Right lobe of liver (tissue), 6 donors: ENCODE results near the gene ITGB1BP1. TPM values are rescaled to one million over a fixed set of nuclear protein-coding genes. Genes with fewer than 3 reads are reported as not detected.

ENCODE experiments used
- ATAC-seq, 4 donors: fragments of 200-7000 bp; cut with Tn5 transposase; one replicate each; pipeline ENCODE4 v1.9.1; 2020; ENCODE audit warnings: mild to moderate bottlenecking in 4 of 4, moderate library complexity in 4 of 4
- DNase-seq, 3 donors: peaks; one replicate each; pipeline ENCODE4 v3.0.0-alpha.2; 2020
- H3K27ac ChIP-seq, 3 donors: fragments of 200-600 bp; one replicate each; pipeline ENCODE4 v1.8.0; 2022
- H3K27me3 ChIP-seq, 2 donors: fragments of 200-600 bp; one replicate each; pipeline ENCODE4 v1.8.0; 2022
- H3K36me3 ChIP-seq, 4 donors: fragments of 200-600 bp; sonication (generic) in 1 of 4; one replicate each; pipeline versions ENCODE4 v1.5.1 to v1.8.0; 2017 to 2022; ENCODE audit warnings: control low read depth in 1 of 4
- H3K4me1 ChIP-seq, 4 donors: fragments of 200-600 bp; sonication (generic) in 1 of 4; one replicate each; pipeline versions ENCODE4 v1.5.1 to v1.8.0; 2017 to 2022; ENCODE audit warnings: control low read depth in 1 of 4
- H3K4me3 ChIP-seq, 3 donors: fragments of 200-600 bp; one replicate each; pipeline ENCODE4 v1.8.0; 2022
- H3K9me3 ChIP-seq, 4 donors: fragments of 200-600 bp; sonication (generic) in 1 of 4; one replicate each; pipeline versions ENCODE4 v1.5.1 to v1.8.0; 2017 to 2022; ENCODE audit warnings: control low read depth in 1 of 4
- POLR2A ChIP-seq: fragments of 450-650 bp; IDR thresholded peaks from one replicate; pipeline ENCODE4 v1.6.1; 2017; ENCODE audit warnings: antibody characterized with exemption, mild to moderate bottlenecking
- whole genome bisulfite sequencing: methylation state at CpG from one replicate; pipeline ENCODE4 v1.1.6; 2018; ENCODE audit warnings: low coverage, low lambda C conversion rate; ENCODE audit not compliant: insufficient coverage; ENCODE audit errors: missing lambda C conversion rate; 5-methylcytosine and 5-hydroxymethylcytosine counted together
- intact Hi-C, 2 donors: fragments of 100-400 bp; cut with DNase I; formaldehyde crosslinking; loops; one replicate each; pipeline versions ENCODE4 v1.11.2 to v1.14.1; 2022
- long read RNA-seq: library from polyadenylated mRNA; unstranded; transcript quantifications from one replicate; pipeline ENCODE4 v2.0.0, GENCODE V29; 2019
- total RNA-seq, 6 experiments: library from RNA; depleted of rRNA in 2 of 6; stranded (reverse); fragments of >200 nt in 2 of 6; fragmentation: NEBNext Ultra II Directional in 3 of 6; extraction: Animal tissue kit (Norgen Biotek cat#: 25700) in 3 of 6; gene quantifications; one replicate each; pipeline versions ENCODE4 v1.1.0 to v1.2.4, GENCODE V29; 2016 to 2023
- TF ChIP-seq, protein P1 (sequence below), 4 donors: fragments of 200-600 bp in 3 of 4; fragments of 450-650 bp in 1 of 4; IDR thresholded peaks; one replicate each; pipeline versions ENCODE4 v1.5.1 to v1.8.0; 2016 to 2022; ENCODE audit warnings: antibody characterized with exemption in 4 of 4, mild to moderate bottlenecking in 2 of 4
- donor health status: DM: no; HTN: yes; CAD: no.
- donor health status: DM: no; HTN: no; CAD: no.
- donor health status: DM: no; HTN: no; CAD: no.
- donor health status: DM: no; HTN: yes; CAD: no.
- donor health status: DM: no; HTN: yes; CAD: no.

The ITGB1BP1 gene, protein sequence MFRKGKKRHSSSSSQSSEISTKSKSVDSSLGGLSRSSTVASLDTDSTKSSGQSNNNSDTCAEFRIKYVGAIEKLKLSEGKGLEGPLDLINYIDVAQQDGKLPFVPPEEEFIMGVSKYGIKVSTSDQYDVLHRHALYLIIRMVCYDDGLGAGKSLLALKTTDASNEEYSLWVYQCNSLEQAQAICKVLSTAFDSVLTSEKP
- 10 to 100 TPM in 5 of 6 experiments, 1 to 10 TPM in 1; 9.6 to 28.5 (median 20.8) TPM for total RNA-seq
- long read RNA-seq, partial matches to known transcripts, result 0 of 5 reads
- long read RNA-seq, other reads (novel, unspliced or antisense), result 2 of 5 reads

DNA sequence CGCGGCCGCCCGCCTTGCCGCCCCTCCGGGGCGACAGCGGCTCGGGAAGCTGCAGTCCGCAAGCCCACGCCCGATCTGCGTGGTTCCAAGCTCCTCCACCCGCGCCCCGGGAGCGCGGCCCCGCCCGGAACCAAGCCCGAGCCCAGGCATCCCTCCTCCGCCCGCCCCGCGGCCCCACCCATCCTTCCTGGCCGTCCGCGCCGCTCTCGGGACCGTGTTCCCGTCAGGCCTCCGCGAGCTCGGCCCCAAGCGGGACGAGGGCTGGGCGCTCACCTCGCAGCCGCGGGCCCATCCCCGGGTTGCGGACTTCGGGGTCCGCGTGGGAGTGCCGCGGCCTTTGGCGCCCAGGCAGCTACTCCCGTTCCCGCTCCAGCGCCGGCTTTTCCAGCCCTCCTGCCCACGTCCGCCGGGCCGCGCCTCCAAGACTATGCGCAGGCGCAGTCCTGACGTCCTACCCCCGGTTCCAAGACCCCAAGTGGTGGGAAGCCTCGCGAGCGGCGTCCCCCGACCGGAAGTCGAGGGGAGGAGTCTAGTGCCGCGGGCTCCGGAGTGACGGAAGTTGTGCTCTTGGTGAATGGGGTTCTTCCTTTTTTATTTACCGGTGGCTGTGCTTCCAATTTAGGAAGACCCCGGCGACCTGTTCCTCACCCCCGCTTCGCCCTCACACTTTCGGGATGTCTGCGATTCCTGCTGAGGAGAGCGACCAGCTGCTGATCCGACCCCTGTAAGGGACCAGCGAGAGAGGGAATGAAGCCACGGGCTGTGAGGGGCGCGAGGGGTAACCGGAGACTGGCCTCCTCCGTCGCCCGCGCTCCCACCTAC is at the start of gene ITGB1BP1, which contains the start of gene CPSF3:
Gene ITGB1BP1 (minus strand): TSS at position 429 of the 822 bp plus-strand sequence. CDS start 4,831 bp downstream, outside the sequence.
Gene CPSF3 (plus strand): TSS at position 555 of the 822 bp plus-strand sequence. CDS start 120 bp downstream, at position 675.
- ATAC-seq, result peak; percentile 94 to 96 (median 95)
- peak within 1 kb of the TSS; percentile 91 to 97 (median 92) for H3K4me3 ChIP-seq
- 0% methylated on average over 29 of the region's 91 CpGs for WGBS
- peaks cover 0 to 9% (median 2%) of the 10 kb centered on the region in 4 donors for H3K4me1 ChIP-seq
- DNase-seq, result peak; percentile 98
- H3K27ac ChIP-seq, result peak within 1 kb of the TSS; percentile 69 to 84 (median 73)
- no peaks in the 10 kb centered on the region for H3K9me3 ChIP-seq
- TF ChIP-seq, protein P1, sequence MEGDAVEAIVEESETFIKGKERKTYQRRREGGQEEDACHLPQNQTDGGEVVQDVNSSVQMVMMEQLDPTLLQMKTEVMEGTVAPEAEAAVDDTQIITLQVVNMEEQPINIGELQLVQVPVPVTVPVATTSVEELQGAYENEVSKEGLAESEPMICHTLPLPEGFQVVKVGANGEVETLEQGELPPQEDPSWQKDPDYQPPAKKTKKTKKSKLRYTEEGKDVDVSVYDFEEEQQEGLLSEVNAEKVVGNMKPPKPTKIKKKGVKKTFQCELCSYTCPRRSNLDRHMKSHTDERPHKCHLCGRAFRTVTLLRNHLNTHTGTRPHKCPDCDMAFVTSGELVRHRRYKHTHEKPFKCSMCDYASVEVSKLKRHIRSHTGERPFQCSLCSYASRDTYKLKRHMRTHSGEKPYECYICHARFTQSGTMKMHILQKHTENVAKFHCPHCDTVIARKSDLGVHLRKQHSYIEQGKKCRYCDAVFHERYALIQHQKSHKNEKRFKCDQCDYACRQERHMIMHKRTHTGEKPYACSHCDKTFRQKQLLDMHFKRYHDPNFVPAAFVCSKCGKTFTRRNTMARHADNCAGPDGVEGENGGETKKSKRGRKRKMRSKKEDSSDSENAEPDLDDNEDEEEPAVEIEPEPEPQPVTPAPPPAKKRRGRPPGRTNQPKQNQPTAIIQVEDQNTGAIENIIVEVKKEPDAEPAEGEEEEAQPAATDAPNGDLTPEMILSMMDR (IDR thresholded peaks at IDR 0.05), result no peak
- peak; percentile 56 for TF ChIP-seq POLR2A
- intact Hi-C loops, result no loop called here
- no peaks in the 10 kb centered on the region for H3K27me3 ChIP-seq
- no peaks in the 10 kb centered on the region for H3K36me3 ChIP-seq

DNA sequence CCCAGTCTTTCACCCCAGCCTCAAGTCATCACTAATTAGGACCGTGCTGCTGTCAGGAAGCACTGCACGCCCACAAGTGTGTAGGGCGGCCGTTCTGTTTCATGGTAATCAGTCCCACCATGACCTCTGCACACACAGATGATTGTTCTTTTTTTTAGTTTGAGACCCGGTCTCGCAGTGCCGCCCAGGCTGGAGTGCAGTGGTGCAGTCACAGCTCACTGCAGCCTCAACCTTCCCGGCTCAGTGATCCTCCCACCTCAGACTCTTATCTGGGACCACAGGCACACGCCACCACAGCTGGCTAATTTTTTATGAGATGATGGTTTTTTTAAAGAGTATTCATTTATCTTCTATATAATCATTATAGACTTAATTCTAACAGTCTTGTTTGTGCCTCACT is 49.2 kb upstream of the ITGB1BP1 start:
- Histone ChIP-seq H3K4me3 (no peak overlapping the region), H3K9me3 (no peaks in the 10 kb centered on the region), H3K4me1 (peaks cover 0 to 11% (median 6%) of the 10 kb centered on the region in 4 donors), H3K27ac (no peak overlapping the region), H3K27me3 (no peaks in the 10 kb centered on the region), H3K36me3 (peaks cover 0 to 4% (median under 1%) of the 10 kb centered on the region in 4 donors)
- 96% methylated on average over 8 of the region's 9 CpGs for WGBS
- DNase-seq, result peak in 1 of 3 donors; percentile 16
- no peak for ATAC-seq
- intact Hi-C loops, result no loop called here
- TF ChIP-seq, protein P1 (IDR thresholded peaks at IDR 0.05), result no peak
- no peak for TF ChIP-seq POLR2A

DNA sequence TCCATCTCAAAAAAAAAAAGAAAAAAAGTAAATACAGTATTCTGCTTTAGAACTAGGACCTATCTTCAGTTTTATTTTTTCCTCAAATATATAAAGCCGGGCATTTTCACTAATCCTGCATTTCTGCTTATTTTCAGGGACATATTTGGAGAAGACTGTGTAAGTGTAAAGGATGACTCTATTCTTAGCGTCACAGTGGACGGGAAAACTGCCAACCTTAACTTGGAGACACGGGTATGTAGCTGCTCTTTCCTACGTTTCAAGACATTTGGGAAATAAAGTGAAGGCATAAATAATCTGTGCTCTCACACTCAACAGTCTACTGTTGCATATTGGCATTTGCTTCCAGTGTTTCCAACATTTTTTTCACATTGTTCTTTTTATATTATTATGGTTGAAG is 47.9 kb upstream of the ITGB1BP1 start:
- WGBS, result 90% methylated on average over 5 of the region's 5 CpGs
- ATAC-seq, result no peak
- Histone ChIP-seq H3K27me3 (no peaks in the 10 kb centered on the region), H3K4me3 (no peak overlapping the region), H3K36me3 (peaks cover 0 to 4% (median under 1%) of the 10 kb centered on the region in 4 donors), H3K27ac (no peak overlapping the region), H3K4me1 (peaks cover 0 to 11% (median 6%) of the 10 kb centered on the region in 4 donors), H3K9me3 (no peaks in the 10 kb centered on the region)
- TF ChIP-seq, protein P1 (IDR thresholded peaks at IDR 0.05), result no peak
- no peak for TF ChIP-seq POLR2A
- no peak for DNase-seq
- intact Hi-C loops, result no loop called here

DNA sequence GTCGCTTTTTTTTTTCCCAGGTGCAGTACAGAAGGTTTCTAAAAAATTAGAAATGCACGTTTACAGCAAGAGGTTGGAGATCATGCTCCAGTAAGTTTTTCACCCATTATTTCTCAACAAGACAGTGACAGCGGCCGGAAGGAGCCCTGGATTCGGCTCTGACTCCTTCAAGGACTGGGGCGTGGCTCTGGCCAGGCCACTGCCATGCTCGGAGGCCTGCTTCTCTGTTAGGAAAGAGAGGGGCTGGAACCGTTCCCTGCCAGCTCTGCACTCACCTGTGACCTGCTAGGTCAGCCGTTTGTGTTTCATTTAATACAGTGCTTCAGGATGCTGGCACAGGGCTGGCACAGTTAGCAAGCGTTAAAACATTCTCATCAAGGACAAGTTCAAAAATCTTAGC is 44.4 kb upstream of the ITGB1BP1 start:
- intact Hi-C loops, result no loop called here
- WGBS, result 77% methylated on average over 4 of the region's 10 CpGs
- Histone ChIP-seq H3K27ac (no peak overlapping the region), H3K4me1 (no peaks in the 10 kb centered on the region), H3K27me3 (no peaks in the 10 kb centered on the region), H3K9me3 (no peaks in the 10 kb centered on the region), H3K4me3 (no peak overlapping the region), H3K36me3 (peaks cover 0 to 4% (median under 1%) of the 10 kb centered on the region in 4 donors)
- no peak for TF ChIP-seq POLR2A
- TF ChIP-seq, protein P1 (IDR thresholded peaks at IDR 0.05), result no peak
- no peak for DNase-seq
- no peak for ATAC-seq
